DMS53 treated with DMSO at 0.1 percent for 48 hours (cell line): ENCODE measurements around the gene CAMKMT.

Experiments
- DNase-seq: peaks from one replicate; lab custom pipeline; 2025; ENCODE audit not compliant: unreplicated experiment; lab: John Stamatoyannopoulos, UW

CAMKMT gene

DNA sequence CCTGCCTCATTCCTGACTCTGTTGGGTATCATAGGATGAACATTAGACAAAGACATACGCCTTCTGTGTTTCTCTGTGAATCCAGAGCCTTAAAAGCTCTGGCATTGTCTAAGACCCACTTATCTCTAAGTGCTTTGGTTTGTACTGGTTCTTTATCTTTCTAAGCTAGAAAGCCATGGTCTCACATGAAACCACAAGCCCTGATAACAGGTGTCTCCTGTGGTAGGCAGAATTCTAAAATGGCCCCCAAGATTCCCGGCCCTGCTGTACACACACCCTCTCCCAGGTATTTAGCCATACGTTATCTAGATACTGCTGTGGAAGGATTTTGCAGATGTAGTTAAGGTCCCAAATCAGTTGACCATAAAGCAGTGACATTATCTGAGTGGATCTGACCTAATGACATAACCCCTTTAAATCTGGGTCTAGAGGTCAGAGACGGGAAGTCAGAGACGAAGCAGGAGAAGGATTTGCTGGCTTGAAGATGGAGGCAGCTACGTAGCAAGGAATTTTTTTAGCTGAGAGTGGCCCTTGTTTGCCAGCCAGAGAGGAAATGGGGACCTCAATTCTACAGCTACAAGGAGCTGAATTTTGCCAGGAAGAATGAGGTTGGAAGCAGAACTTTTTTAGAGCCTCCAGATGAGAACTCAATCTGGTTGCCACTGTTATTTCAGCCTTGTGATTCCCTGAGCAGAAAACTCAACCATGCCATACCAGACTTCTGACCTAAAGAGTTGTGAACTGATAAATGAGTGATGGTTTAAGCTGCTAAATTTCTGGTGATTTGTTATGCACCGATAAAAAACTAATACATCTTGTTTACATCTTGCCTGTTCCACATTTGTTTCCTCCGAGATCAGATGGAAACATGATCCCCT, 186.7 kb downstream of the CAMKMT start:
- DNase-seq, result no peak

DNA sequence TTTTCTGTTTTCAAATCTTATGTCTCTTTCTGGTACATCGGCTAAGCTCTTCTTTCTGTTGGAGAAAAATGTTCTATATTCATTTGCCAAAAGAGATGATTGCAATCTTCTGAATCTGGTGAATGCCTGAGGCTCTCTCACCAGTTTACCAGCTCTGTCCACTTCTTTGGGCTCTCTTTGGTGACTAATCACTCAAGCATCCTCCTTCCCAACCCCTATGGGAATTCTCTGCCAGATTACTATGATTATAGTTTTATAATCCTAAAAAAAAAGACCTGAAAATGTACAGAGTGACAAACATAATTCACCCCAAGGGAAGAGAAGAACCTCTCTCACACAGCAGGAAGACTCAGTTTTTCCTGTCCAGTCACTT, 187.3 kb downstream of the CAMKMT start:
- DNase-seq, result no peak

DNA sequence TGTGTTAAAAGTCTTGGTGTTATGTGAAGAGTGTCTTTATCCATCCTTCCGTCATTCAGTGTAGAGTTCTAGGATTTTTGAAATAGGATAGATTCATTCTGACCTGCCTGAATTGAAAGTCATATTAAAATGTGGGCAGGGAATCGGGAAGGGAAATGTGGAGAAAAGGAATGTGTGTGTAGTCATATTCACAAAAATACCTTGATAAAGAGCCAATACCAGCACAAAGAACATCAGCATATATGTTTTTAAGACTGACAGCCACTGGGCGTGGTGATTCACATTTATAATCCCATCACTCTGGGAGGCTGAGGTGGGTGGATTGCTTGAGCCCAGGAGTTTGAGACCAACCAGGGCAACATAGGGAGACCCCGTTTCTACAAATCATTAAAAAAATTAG, 188.1 kb downstream of the CAMKMT start:
- no peak for DNase-seq

DNA sequence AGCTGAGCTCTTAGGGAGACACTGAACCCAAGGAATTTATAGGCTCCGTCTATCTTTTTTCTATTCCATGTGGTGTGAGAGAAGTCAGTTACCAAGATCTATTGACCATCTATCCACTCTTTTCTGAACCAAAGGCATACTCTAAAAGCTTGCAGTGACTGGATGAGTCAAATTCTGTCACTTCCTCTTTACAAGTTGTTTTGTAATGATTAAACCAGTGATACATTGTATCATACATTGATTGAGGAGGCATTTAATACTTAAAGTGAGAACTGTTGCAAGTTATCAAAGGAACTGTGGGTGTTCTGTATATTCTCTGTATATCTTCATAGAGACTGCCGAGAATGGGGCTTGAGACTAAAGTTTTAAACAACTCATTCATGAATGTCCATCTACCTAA, 188.8 kb downstream of the CAMKMT start:
- DNase-seq, result no peak

DNA sequence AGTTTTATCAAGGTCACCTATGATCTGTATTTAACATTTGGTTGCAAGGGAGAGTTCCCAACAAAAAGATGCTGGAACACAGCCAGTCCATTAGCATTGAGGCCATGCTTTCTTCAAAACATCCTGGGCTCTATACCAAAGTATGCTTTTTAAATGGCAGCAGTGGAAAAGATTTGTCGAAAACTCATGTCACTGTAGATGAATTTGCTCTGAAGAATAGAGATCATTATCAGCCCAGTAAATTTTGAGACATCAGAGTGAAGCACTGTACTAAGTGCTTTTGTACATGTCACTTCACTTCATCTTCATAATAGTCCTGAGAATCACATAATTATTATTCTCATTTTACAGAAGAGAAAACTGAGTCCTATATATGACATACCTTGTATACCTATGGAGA, 189.8 kb downstream of the CAMKMT start:
- DNase-seq, result no peak

DNA sequence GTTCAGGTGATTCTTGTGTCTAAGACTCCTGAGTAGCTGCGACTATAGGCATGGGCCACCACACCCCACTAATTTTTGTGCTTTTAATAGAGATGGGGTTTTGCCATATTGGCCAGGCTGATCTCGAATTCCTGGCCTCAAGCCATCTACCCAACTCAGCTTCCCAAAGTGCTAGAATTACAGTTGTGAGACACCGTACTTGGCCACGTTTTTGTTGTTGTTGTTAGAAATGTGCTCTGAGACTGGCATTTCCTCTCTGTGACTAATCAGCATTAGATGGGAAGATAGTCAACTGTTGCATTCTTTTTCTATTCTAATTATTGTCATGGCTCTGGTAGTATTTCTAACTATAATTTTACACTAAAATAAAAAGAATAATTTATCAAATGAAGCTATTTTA, 191.7 kb downstream of the CAMKMT start:
- no peak for DNase-seq

DNA sequence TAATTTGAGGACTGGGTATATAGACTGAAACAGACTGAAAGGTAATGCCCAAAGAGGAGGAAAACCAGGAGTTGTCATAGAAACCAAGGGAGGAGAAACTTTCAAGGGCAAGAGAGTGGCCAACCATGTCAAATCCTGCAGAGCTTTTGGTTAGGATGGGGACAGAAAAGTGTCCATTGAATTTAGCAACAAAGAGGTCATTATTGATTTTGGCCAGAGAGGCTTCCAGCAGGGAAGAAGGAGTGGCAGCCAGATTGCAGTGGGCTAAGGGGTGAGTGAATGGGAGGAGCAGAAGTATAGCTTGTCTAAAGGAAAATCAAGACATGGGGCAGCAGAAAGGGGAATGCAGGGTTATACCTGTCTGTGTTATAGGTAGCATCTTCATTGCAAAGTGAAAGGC, 194.0 kb downstream of the CAMKMT start:
- no peak for DNase-seq

DNA sequence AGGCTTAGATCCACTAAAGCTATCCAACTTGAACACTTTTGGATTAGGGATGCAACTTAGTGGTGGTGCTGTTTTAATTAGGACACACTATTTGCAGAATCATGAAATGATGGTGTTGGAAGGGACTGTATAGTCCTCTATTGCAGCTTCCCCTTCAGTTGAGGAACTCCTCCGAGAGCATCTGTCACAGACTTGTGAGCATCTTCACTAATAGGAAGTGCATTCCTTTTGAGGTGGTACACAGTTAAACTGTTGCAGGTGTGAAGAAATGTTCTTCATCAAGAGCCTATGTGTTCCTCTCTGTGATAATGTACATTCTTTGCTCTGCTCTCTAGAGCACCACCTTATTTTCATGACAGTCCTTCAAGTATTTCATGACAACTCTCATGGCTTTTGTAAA, 197.4 kb downstream of the CAMKMT start:
- no peak for DNase-seq

DNA sequence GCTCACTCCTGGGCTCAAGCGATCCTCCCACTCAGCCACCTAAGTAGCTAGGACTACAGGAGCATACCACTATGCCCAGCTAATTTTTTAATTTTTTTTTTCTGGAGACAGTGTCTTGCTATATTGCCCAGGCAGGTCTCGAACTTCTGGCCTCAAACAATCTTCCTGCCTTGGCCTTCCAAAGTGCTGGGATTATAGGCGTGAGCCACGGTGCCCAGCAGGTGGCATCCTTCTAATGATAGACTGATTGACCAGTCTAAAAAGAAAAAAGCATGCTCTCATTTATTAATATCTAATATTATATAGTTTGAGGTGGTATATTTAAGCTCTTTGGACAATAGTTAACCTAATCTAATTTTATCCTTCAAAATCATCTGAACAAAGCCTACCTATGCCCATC, 198.6 kb downstream of the CAMKMT start:
- no peak for DNase-seq

DNA sequence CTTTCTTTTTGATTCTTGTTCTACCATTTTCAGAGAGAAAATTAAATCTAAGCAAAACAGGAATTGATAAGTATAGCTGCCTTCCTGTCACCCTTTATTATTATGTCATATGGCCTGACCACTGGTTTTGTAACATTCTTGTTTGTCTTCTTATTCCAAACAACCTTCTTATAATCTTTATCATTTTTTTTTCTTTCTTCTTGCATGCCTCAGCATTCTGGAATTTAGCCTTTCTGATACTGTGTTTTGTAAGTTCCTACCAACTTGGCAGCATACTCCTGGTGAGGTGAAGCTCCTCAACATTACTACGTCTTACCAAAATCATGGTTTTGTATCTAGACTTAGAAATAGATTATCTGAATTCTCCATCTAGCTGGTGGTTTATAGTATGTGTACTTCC, 199.2 kb downstream of the CAMKMT start:
- DNase-seq, result no peak

DNA sequence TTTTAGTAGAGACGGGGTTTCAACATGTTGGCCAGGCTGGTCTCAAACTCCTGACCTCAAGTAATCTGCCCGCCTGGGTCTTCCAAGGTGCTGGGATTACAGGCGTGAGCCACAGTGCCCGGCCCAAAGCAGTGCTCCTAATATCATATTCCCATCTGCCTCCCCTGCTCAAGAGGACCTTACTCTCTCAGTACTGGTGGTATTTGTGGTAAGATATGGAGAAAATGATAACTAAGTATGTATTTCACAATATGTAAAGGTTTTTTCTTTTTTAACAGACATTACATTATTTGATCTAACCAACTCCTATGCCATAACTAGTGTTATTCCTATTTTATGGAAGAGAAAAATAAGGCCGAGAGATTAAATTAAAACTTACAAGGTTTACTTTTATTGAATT, 201.0 kb downstream of the CAMKMT start:
- no peak for DNase-seq

DNA sequence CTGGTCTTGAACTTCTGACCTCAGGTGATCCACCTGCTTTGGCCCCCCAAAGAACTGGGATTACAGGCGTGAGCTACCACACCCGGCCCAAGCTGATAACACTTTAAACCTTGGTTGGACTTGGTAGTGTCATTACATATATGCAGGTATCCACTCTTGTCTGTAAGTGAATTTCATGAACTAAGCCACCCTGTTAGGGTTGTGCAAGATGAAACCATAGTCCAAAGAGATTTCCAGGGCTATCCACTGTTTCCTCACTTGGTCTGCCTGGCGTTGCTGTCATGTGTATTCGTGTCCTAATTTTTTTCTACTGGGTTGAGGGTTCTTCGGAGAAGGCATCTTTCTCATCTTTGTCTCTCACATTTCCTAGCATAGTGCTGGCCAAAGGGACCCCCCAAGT, 203.0 kb downstream of the CAMKMT start:
- DNase-seq, result no peak

DNA sequence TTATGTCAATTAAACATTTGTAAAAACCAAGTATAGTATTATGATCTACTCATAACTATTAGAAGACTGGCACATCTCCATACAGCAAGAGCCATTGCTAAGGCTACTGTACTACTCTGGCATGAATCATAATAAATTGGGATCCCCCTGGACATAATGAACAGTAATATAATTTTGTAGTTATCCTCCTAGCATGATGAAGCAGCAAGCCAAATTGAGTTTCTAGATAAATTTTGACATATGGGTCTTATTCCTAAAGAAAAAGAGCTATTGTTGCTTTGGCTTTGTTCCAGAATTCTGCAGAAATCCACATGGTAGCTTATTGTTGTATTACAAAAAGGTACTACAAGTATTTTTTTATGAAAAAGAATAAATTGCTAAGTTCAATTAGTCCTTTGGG, 204.3 kb downstream of the CAMKMT start:
- no peak for DNase-seq

DNA sequence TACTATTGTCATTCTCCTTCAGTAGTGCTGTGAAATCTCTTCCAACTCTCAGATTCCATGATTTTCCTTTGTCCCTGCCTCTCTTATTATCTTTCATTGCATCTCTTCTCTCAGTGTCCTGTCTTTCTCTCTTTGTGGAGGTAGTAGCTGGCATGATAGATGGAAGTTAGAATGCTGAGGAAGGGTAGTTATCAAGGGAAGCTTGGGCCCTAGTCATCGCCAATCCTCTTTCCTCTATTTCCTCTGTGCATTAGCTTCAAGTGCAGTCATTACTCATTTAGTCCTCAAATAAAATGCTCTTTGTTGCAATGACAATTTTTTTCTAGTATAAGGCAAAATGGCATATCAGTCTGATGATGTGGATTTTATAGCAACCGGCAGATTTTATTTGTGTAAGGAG, 207.7 kb downstream of the CAMKMT start:
- no peak for DNase-seq

DNA sequence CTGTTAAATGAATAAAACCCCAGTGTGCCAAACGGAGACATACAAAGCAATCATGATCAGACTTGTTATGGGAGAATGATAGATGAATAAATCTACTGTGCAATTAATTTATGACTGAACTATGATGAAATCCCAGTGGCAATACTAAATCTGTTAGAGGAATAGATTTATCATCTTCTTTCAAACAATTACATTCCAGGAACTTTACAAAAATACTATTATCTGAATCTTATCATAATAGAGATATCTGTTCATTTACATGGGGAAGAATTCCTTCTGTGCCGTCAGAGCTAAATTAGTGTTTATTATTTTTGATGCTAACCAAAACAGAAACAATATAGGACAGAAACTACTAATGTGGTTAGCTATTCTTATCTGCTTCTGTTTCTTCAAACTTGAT, 208.5 kb downstream of the CAMKMT start:
- DNase-seq, result no peak

DNA sequence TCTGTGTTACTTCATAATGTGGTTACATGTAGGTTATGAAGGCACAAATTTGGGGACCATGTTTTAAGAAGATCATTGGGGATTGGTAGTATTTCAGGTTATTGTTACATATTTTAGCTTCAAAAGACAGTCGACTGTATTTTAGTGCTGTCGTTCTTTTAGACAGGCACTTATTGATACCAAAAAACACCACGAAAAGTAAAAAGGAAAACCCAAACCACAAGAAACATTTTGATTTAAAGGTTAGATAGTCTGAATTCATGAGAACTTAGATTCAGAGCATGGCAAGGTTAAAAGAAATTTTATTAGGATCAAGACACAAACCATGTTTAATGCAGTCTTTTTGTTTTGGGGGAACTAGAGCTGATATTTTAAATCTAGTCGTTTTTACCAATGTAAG, 209.0 kb downstream of the CAMKMT start:
- DNase-seq, result no peak

DNA sequence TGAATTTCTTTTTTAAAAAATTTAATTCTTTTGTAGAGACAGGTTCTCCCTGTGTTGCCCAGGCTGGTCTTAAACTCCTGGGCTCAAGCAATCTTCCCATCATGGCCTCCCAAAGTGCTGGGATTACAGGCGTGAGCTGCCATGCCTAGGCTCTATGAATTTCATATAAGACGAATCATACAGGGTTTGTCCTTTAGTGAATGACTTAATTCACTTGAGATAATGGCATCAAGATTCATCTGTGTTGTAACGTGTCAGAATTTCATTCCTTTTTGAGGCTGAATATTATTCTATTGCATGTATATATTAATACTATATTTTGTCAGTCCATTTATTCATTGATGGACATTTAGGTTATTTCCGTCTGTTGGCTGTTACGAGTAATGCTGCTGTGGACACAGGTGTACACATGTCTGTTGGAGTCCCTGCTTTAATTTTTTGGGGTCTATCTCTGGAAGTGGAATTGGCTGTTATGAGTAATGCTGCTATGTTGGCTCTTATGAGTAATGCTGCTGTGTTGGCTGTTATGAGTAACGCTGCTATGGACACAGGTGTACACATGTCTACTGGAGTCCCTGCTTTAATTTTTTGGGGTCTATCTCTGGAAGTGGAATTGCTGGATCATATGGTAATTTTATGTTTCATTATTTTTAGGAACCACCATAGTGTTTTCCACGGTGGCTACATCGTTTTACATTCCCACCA, 210.6 kb downstream of the CAMKMT start:
- DNase-seq, result no peak

DNA sequence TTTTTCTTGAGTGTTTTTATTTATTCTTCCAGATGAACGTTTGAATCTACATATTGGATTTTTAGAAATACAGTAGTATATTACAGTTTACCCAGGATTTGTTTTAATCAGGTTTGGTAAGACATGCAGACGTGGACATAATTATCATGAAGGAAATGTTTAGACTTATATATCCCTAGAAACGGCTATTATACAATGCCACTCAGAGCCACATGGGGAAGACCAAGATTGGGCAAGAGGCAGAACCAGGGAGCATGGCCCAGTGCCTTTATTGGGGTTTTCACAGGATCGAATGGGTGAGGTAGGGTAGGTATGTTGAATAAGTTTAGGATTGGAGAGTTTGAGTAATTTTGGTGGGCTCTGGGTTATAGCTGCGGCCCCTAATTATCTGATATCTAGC, 212.2 kb downstream of the CAMKMT start:
- DNase-seq, result no peak

DNA sequence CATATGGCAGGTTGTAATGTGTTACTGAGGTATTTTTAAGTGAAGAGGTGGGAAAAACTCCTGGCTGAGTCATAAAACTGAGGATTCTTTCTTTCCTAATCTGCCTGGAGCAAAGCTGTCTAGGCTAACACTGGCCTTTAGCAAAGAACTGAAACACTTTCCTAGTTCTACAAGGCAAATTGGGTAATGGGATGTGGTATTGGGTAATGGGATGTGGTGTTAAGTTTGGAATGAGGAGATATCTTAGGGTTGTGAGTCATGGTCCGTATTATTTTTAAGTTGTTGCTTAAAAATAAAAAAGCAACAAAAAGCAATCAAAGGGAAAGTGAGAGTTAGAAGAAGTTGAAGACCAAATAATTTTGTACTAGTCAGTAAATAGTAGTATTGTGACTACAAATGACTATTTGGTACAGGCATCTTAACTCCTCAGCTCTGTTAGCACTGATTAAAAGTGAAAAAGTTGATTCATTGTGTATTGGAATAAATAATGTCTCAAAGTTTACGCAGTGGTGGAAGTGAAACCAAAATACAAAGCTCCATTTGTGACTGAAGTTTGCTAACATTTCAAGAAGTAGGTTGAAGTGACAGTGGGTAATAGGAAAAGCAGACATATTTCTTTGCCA, 216.8 kb downstream of the CAMKMT start:
- no peak for DNase-seq

DNA sequence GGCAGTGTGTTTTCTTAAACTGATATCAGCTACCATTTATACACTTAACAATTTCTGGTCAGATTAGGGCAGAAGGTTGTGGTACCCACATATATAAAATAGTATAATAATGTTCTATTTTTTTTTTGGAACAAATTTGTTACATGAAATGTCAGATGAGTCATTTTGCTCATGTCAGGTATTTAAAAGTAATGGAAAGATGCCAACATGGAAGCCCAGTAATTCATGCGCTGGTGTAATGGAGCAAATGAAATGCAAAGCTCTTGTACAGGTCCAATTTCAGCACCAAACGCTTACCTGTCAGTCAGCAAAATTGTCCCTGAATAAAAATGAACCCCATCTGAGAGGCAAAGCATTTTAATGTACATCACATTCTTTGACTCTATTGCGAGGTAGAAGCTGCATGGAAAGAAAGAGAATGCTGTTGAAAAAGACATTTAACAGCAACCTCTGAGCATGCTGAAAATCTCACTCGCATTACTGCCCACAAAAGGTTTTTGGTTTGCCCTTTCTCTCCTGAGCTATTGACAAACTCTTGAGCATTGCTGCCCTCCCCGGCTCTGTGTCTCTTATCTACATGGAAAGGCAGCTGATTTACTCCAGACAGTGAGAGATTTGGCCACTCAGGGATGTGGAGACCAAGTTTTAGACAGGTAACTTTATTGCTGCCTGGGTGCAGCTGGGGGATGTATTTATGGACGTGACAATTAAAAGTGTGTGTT, 217.5 kb downstream of the CAMKMT start:
- no peak for DNase-seq

DNA sequence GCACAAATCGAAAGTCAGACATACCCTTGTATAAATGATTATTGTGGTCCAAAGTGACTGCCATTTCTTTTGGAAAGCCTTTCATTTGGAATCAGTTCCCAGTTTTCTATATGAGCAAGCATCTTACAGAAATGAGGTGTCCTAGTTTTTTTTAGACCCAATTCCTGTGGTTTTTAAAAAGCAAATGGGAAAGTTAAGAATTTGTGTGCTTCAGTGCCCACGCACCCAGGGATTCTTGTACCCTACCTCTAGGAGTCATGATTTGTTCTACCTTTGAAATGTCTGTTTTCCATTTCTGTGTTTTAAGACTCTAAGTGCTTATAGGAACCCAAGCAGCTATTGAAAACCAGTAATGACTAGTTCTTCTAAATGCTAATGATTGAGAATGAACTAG, 218.1 kb downstream of the CAMKMT start:
- no peak for DNase-seq
